HAP-1 (cell line): ENCODE data around the gene AMZ1.
"Not testable (repeated sequence)": the region's sequence is repeated elsewhere in the genome, so short reads cannot be mapped to it uniquely, and the experiment has no call there.

ENCODE experiments used
- DNase-seq, 2 experiments: peaks; one replicate each; pipeline ENCODE4 v3.0.0-alpha.2; 2016 to 2020; ENCODE audit warnings: low spot score in 2 of 2
- H3K27me3 ChIP-seq: fragments of 250-450 bp; sonication (Bioruptor Pico); 2 replicates; pipeline ENCODE4 v1.5.1; 2020; ENCODE audit warnings: low read depth, mild to moderate bottlenecking, moderate library complexity
- H3K36me3 ChIP-seq: fragments of 250-450 bp; sonication (Bioruptor Pico); replicated peaks from 2 replicates; pipeline ENCODE4 v1.5.1; 2020; ENCODE audit warnings: mild to moderate bottlenecking
- H3K4me1 ChIP-seq: fragments of 250-450 bp; sonication (Bioruptor Pico); 2 replicates; pipeline ENCODE4 v1.5.1; 2020; ENCODE audit warnings: mild to moderate bottlenecking
- H3K4me3 ChIP-seq: fragments of 250-450 bp; sonication (Bioruptor Pico); 2 replicates; pipeline ENCODE4 v1.5.1; 2020; ENCODE audit warnings: mild to moderate bottlenecking, moderate library complexity
- H3K9me3 ChIP-seq: fragments of 250-450 bp; sonication (Bioruptor Pico); 2 replicates; pipeline ENCODE4 v1.5.1; 2020; ENCODE audit warnings: mild to moderate bottlenecking, moderate library complexity
- in situ Hi-C: fragments of 300-500 bp; cut with MboI; formaldehyde crosslinking; loops from 3 replicates; pipeline ENCODE4 v1.14.3; 2020; ENCODE audit warnings: low sequenced_read_pairs, inconsistent platforms, mixed read lengths

Gene AMZ1

DNA sequence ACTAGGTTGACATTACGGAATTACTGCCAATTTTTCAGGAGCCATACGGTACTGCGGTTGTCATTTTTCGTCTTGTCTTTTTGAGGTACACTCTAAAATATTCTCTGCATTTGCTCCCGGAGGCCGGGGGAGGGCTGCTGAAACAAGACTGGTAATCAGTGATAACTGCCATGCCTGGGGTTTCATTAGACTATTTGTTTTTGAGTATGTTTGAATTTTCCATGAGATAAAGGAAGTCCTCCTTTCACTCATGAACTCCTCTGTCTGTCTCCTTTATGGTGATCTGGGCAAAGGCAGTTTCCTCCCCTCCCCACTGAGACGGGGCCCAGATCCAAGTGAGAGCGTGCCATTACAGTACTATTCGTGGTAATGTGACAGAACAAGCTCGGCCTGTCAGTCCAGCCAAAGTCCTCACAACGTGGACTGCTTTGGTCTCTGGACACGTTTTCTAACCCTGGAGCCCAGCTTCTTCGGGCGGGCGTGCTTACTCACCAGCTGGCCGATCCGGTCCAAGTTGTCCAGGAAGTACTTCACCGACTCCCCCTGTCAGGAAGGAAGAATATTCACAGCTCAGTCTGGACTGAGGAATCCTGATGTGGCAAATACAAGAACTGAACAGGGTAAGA is 45.1 kb downstream of the AMZ1 start:
- Histone ChIP-seq H3K4me3 (no peak overlapping the region), H3K9me3 (no peaks in the 10 kb centered on the region), H3K36me3 (peaks cover 3% of the 10 kb centered on the region; the same call in 1 of the 2 replicates), H3K4me1 (no peaks in the 10 kb centered on the region), H3K27me3 (no peaks in the 10 kb centered on the region)
- DNase-seq, result no peak
- in situ Hi-C loops, result no loop called here

DNA sequence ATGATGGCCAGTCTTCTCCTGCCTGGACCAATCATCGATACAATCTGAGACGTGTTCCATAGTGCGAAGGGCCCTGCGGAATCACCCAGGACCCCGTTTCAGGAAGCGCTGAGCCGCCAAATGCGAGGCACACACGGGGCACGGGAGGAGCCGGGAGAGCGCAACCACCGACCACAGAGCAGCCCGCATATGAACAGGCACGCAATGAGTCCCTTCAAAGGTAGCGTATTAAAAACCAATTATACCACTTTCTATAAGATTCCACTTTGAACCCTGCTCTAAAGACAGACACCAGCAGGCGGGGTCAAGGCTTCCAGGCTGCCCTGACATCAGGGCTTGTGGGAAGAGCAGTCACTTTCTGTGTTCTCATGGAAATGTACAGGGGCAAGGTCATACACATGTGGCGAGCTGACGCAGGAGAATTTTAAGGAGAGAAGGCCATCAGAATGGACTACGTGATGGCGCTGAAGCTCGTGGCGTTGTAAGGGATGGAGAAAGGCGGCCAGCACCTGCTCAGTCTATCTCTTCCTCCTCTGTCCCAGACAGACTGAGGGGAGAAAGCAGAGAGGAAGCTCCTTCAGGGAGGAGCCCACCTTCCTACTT is 46.2 kb downstream of the AMZ1 start:
- Histone ChIP-seq H3K4me3 (no peak overlapping the region), H3K9me3 (no peaks in the 10 kb centered on the region), H3K27me3 (no peaks in the 10 kb centered on the region), H3K4me1 (no peaks in the 10 kb centered on the region), H3K36me3 (peaks cover 3% of the 10 kb centered on the region; the same call in 1 of the 2 replicates)
- in situ Hi-C loops, result no loop called here
- DNase-seq, result no peak

DNA sequence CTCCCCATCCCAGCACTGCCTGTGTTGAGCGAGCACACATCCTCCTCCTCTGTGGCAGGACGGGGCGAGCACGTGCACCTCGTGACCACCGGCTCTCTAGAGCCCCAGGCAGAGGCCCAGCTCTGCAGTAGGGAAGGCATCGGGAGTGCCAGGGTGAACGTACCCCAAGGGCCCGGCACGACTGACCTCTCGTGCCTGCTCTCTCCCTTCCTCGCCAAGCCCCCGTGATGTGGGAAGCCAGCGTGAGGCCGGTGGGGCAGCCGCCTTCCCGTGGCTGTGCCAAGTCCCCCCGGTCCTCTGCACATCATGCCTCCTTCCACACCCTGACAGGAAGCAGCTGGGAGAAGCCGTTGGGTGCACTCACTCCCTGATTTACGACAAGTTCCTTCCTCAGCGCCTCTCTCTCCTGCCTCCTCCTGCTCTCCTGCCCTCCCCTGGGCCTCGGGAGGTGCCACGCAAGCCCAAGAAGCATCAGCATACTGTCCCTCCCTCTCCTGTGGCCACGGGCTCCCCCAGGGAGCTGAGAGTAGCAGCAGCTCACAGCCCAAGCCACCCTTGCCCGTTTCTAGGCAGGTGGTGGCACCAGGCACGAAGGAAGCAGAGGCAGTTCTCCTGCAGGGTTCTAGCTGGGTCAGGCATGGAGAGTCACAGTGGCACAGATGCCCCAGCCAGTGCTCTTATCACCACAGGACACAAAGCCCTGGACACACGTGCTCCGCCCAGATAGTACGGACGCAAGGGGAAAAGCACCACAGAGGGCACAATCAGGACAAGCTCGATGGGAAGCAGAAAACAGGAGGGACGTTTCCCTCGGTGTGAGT is 47.0 kb downstream of the AMZ1 start:
- Histone ChIP-seq H3K36me3 (peaks cover 3% of the 10 kb centered on the region; the same call in 1 of the 2 replicates), H3K4me1 (no peaks in the 10 kb centered on the region), H3K9me3 (no peaks in the 10 kb centered on the region), H3K4me3 (no peak overlapping the region), H3K27me3 (no peaks in the 10 kb centered on the region)
- in situ Hi-C loops, result no loop called here
- DNase-seq, result no peak

DNA sequence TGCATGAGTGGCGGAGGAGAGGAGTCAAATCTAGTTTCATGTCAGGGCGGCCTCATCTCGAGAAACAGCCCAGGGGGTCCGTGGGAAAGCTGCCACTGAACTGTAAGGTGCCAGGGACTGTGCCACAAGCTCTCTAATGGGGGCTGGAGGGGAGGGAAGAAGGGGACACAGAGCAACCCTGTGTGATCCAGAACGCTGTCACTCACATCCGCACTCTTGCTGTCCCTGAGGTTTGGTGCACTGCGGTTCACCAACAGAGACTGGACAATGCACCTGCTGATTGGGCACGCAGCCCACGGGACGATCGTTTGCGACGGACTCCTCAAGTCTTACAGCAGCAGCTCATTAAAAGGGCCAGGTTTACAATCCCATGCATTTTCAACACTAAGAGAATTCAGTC is 47.7 kb downstream of the AMZ1 start:
- Histone ChIP-seq H3K27me3 (no peaks in the 10 kb centered on the region), H3K4me3 (no peak overlapping the region), H3K36me3 (peaks cover 3% of the 10 kb centered on the region; the same call in 1 of the 2 replicates), H3K9me3 (no peaks in the 10 kb centered on the region), H3K4me1 (no peaks in the 10 kb centered on the region)
- DNase-seq, result no peak
- in situ Hi-C loops, result no loop called here

DNA sequence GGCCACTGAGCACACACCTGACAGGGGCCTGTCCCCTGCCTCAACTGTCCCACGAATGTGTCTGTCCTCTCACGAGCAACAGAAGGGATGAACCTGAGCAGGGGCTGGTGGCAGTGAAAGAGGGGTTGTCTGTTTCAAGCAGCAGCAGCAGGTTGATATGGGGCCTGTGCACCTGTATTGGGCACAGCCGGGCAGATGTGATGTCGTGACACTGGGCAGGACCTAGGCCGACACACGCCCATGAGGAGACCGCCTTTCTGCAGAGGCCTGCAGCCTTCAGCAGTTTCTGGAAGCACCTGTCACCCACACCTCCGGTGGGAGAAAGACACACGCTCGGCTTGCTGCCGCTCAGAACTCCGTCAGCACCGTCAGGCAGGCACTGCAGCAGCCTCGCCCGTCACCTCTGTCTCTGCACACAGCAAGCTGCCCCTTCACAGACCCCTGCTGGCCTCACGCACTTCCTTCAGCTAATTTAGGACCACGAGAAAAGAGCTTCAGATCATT is 48.5 kb downstream of the AMZ1 start:
- in situ Hi-C loops, result no loop called here
- no peak overlapping the region for H3K4me3 ChIP-seq
- H3K4me1 ChIP-seq, result no peaks in the 10 kb centered on the region
- no peaks in the 10 kb centered on the region for H3K9me3 ChIP-seq
- no peaks in the 10 kb centered on the region for H3K27me3 ChIP-seq
- no peaks in the 10 kb centered on the region; the same call in 1 of the 2 replicates for H3K36me3 ChIP-seq
- no peak for DNase-seq

DNA sequence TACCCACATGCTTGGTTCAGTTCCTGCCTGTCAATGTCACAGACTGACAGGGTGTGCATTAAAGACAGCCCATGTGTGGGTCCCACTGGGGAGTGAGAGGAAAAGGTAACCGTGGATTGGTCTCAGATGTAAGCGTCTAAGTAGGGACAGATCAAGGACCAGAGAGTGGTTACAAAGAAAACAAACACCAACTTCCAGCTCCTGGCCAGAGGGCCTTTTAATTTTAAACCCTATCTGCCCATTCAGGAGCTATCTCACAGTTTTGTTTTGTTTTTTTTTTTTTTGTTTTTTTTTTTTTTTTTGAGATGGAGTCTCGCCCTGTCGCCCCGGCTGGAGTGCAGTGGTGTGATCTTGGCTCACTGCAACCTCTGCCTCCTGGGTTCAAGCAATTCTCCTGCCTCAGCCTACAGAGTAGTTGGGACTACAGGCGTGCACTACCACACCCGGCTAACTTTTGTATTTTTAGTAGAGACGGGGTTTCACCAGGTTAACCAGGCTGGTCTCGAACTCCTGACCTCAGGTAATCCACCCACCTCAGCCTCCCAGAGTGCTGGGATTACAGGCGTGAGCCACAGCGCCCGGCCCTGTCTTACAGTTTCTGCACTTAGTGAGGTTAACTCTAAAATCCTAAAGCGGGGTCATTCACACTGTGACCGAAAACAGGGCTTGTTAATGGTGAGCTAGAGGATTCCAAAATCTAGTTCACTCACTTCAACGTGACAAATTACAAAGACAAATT is 49.2 kb downstream of the AMZ1 start:
- H3K27me3 ChIP-seq, H3K4me3 ChIP-seq, in situ Hi-C loops, H3K9me3 ChIP-seq, H3K4me1 ChIP-seq, H3K36me3 ChIP-seq, DNase-seq: not testable (repeated sequence)

DNA sequence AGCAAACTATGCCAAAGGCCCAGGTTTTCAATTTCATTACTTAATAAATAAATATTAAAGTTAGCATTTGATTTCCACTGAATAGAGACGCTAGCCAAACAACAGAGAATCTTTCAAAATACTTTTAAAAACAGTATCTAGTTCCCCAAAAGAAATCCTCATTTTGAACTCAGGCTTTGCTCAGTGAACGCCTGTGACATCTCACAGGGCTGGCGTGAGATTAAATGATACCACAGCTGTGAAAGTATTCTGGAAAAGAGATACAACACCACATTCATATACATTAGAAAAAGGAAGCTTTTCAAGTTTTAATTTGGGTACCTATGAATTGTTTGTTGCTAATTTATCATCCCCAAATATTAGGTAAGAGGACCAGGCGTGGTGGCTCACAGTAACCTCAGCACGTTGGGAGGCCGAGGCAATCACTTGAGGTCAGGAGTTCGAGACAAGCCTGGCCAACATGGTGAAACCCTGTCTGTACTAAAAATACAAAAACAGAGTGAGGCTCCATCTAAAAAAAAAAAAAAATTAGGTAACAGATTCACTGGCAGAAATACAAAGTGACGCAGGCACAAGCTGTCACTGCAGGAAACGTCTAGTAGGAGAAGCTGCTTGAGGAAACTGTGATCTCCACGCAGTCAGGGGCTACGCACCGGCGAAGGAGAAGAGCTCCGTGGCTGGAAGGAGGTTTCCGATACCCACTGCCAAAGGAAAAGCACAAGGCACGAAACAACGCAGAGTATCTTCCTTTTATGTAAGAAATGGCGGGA is 50.0 kb downstream of the AMZ1 start:
- no peak for DNase-seq
- H3K36me3 ChIP-seq, result no peaks in the 10 kb centered on the region
- no peak overlapping the region for H3K4me3 ChIP-seq
- H3K9me3 ChIP-seq, result no peaks in the 10 kb centered on the region
- H3K27me3 ChIP-seq, result no peaks in the 10 kb centered on the region
- in situ Hi-C loops, result no loop called here
- no peaks in the 10 kb centered on the region for H3K4me1 ChIP-seq

DNA sequence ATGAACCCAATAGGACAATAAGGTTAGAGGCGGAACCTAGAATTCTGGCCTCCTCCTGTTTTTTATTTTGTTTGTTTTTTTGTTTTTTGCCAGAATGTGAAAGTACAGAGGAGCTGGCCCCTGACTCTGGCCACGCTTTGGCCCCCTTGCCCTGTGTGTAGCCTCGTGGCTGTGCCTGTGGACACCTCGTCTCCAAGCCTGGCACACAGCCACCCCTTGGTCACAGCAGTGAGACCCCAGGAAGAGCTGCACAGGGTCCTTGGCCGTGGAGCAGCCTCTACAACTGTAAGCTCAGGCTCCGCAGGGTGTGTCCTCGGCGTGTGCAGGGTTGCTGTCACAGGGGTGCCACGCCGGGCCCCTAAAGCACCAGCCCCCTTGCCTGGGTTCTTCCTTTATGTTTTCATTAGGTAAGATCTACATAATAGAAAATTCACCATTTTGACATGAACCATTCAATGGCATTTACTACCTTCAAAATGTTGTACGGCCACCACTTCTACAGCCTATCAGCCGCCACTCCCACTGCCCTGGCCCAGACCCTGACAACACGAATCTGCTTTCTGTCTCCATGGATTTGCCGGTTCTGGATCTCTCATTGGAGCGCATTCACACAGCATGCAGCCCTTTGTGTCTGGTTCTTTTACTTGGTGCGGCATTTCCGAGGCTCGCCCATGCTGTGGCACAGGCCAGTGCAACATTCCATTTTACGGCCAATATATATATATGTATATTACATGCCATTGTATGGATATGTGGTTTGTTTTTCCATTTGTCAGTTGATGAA is 51.0 kb downstream of the AMZ1 start:
- Histone ChIP-seq H3K36me3 (no peaks in the 10 kb centered on the region), H3K9me3 (no peaks in the 10 kb centered on the region), H3K4me3 (no peak overlapping the region), H3K27me3 (no peaks in the 10 kb centered on the region), H3K4me1 (peaks cover 1% of the 10 kb centered on the region; the same call in 1 of the 2 replicates)
- DNase-seq, result no peak
- in situ Hi-C loops, result no loop called here

DNA sequence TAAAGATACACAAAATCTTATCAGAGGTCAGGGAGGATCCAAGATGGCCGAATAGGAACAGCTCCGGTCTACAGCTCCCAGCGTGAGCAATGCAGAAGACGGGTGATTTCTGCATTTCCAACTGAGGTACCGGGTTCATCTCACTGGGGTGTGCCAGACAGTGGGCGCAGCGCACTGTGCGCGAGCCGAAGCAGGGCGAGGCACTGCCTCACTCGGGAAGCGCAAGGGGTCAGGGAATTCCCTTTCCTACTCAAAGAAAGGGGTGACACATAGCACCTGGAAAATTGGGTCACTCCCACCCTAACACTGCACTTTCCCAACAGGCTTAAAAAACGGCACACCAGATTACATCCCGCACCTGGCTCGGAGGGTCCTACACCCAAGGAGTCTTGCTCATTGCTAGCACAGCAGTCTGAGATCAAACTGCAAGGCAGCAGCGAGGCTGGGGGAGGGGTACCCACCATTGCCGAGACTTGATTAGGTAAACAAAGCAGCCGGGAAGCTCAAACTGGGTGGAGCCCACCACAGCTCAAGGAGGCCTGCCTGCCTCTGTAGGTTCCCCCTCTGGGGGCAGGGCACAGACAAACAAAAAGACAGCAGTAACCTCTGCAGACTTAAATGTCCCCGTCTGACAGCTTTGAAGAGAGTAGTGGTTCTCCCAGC is 55.7 kb downstream of the AMZ1 start:
- H3K4me3 ChIP-seq, H3K9me3 ChIP-seq, H3K27me3 ChIP-seq, H3K4me1 ChIP-seq, in situ Hi-C loops, H3K36me3 ChIP-seq: not testable (repeated sequence)
- peak in 1 of 2 experiments; percentile 66 for DNase-seq

DNA sequence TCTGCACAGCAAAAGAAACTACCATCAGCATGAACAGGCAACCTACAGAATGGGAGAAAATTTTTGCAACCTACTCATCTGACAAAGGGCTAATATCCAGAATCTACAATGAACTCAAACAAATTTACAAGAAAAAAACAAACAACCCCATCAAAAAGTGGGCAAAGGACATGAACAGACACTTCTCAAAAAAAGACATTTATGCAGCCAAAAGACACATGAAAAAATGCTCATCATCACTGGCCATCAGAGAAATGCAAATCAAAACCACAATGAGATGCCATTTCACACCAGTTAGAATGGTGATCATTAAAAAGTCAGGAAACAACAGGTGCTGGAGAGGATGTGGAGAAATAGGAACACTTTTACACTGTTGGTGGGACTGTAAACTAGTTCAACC is 60.7 kb downstream of the AMZ1 start:
- H3K4me1 ChIP-seq, H3K9me3 ChIP-seq, DNase-seq, H3K36me3 ChIP-seq, H3K4me3 ChIP-seq, in situ Hi-C loops, H3K27me3 ChIP-seq: not testable (repeated sequence)

DNA sequence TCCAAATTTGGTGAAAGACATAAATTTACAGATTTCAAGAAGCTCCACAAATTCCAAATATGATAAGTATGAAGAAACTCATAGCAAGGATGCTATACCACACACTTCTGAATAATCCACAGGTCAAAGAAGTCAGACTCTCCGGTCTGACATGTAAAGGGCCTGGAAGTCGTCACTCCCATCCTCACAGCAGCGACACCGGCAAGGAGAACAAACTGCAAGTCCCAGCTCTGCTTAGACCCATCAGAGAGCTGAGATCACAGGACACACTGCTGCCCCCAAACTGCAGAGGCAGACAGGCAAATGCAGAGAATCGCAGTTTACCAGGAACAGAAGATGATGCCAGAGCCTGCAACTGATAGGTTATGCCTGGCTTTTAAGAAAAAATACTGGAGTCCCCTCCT is 62.0 kb downstream of the AMZ1 start:
- H3K9me3 ChIP-seq, result no peaks in the 10 kb centered on the region
- in situ Hi-C loops, result no loop called here
- DNase-seq, result no peak
- no peaks in the 10 kb centered on the region for H3K36me3 ChIP-seq
- H3K4me1 ChIP-seq, result no peaks in the 10 kb centered on the region
- H3K27me3 ChIP-seq, result no peaks in the 10 kb centered on the region
- H3K4me3 ChIP-seq, result no peak overlapping the region

DNA sequence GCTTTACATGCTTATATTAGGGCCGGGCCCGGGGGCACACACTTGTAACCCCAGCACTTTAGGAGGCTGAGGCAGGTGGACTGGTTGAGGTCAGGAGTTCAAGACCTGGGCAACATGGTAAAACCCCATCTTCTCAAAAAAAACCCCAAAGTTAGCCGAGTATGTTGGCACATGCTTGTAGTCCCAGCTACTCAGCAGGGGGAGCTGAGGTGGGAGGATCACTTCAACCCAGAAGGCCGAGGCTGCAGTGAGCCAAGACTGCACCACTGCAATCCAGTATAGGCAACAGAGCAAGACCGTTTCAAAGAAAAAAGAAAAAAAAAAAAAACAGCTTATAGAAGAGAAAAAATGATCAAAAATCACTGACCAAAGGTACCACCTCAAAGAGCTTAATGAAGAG is 63.1 kb downstream of the AMZ1 start:
- H3K4me3 ChIP-seq, result no peak overlapping the region
- in situ Hi-C loops, result no loop called here

More for the DNA sequence above, 63.1 kb downstream of the AMZ1 start:
- no peak for DNase-seq
- Histone ChIP-seq H3K36me3 (no peaks in the 10 kb centered on the region), H3K4me1 (no peaks in the 10 kb centered on the region), H3K27me3 (no peaks in the 10 kb centered on the region), H3K9me3 (no peaks in the 10 kb centered on the region)
